Activated gamma-delta T cell (primary cell): ENCODE measurements around the gene OSTC.

Source experiments
- DNase-seq: peaks from one replicate; lab custom pipeline; 2025; lab: John Stamatoyannopoulos, UW
- total RNA-seq, 2 donors: gene quantifications; one replicate each; lab custom pipeline; 2026; lab: John Stamatoyannopoulos, UW

The OSTC gene
- total RNA-seq: 45.5 to 49.8 reads per million in 2 donors

DNA sequence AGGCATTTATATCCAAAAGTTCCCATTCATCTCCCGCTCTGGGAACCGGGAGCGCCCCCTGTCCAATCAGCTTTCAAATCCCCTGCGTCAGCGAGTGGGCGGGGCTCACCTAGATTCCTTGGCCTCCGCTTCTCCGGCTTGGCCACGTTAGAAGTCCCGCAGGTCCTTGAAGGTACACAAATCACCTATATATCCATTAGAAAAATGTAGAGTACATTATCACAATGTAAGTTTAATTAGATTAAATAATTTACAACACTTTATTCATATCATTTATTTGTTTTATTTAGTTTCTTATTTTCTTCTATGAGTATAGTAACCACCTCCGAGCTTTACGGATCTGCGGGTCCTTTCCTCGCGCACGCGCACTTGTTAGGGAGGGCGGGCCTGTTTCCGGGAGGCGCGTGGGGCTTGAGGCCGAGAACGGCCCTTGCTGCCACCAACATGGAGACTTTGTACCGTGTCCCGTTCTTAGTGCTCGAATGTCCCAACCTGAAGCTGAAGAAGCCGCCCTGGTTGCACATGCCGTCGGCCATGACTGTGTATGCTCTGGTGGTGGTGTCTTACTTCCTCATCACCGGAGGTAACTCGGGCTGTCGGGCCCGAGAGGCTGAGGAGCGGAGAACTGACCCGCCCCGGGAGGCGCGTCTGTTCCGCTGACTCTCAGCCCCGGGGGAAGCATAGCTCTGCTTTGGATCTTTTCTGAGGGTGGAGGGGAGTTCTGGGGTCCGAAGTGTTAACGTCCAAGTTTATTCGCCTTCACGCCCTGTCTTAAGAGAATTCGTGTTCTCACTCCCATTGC lies at the start of gene OSTC:
Gene OSTC, plus strand, starts transcription at position 388 of the 802 bp plus-strand sequence. Its CDS starts 57 bp downstream, at position 445.
- DNase-seq: peak; percentile 78

DNA sequence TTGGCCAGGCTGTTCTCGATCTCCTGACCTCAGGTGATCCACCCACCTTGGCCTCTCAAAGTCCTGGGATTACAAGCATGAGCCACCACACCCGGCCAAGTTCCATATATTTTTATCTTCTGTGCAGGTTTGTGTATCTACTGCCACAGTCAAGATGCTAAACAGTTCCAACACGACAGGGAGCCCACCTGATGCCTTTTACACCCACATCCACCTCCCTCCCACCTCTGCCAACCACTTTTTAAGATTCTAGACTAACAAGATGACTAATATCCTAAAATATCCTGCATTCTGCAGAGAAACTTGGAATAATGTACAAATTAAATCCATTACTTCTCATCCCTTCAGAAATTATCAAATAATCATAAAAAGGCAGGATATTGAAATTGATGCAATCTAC lies 49.3 kb upstream of the OSTC start:
- no peak for DNase-seq

DNA sequence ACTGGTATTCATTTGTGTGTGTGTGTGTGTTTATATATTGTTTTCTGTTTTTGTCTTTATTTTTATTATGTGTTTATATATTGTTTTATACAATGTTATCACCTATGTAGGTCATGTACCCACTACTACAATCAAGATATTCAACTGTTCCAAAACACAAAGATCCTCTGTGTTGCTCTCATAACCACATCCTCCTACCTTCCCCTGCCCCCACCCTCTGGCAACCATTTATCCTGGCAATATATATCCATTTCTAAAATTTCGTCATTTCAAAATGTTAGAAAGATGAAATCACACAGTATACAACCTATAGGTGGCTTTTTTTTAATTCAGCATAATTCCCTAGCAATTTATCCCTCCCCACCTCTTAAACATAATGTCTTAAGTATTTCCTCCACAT lies 48.9 kb upstream of the OSTC start:
- no peak for DNase-seq

DNA sequence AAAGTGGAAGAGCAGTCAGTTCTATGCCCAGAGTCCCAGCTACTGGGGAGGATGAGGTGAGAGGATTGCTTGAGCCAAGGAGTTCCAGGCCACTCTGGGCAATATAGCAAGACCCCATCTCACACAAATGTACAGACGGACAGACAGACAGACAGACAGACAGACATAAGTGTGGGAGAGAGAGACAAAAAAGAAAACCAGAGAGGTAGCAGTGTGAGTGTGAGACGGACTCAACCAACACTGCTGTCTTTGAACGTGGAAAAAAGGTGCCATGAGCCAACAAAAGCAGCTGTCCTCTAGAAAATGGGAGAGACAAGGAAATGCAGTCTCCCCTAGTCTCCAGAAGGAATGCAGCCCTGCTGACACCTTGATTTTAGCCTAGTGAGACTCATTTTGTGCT lies 48.2 kb upstream of the OSTC start:
- no peak for DNase-seq

DNA sequence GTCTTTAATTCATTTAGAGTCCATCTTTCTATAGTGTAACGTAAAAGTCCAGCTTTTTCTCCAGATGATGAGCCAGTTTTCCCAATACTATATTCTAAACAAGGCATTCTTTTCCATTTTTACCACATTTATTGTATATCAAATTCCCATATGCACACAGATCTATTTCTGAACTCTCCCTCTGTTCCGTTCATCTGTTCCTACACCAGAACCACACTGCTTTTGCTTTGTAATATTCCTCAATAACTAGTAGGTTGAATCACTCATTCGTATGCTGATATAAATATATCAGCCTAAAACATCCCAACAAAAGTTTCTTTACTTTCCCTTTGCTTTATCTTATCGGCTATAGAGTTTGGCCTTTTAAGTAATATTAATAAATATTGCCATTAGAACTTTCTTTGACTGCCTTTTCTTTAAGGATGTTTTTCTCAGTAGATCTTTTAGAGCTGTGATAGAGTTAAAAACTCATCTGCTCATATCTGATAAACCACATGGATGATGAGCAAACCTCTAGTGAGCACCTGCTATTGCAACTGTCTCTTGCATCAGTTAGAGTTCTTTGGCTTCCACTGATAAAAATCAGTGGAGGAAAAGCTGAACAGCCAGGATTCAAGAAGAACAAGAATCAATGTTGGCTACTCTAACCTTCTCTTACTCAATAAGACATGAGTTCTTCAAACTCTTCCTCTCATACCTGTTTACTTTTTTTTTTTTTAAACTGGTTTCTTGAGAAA lies 43.2 kb upstream of the OSTC start:
- no peak for DNase-seq

DNA sequence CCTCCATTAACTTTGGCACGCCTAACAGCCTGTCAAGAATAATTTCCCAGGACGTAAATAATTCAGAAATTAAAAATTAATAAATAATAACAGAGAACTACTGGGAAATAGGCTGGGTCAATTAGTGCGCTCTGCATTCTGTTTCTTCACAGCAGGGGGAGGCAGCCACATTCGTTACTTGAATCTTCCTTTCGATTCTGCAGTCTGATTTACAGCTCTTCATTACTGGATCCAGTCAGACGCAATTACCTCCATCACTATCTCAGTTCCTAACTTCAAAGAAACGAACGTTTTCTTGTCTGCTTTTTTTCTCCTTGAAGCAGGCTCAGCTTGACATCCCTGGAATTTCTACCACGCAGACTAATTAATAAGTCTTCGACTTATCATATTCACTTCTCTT lies 39.0 kb upstream of the OSTC start:
- no peak for DNase-seq

DNA sequence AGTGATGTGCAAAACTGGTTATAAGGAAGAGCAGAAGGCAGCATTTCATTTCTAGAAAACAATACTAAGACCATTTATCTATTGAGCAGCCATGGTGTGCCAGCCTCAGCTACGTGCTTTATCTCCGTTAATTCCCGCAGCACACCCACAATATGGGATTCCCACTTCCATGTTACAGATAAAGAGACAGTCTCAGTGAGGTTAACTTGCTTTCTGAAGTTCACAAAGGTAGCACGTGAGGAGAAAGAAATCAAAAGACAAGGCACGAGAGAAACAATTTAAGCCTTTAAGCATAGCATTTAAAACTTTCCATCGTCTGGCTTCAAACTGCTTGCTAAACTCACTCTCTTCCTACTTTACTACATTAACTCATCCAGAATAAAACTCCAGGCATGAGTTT lies 38.0 kb upstream of the OSTC start:
- no peak for DNase-seq

DNA sequence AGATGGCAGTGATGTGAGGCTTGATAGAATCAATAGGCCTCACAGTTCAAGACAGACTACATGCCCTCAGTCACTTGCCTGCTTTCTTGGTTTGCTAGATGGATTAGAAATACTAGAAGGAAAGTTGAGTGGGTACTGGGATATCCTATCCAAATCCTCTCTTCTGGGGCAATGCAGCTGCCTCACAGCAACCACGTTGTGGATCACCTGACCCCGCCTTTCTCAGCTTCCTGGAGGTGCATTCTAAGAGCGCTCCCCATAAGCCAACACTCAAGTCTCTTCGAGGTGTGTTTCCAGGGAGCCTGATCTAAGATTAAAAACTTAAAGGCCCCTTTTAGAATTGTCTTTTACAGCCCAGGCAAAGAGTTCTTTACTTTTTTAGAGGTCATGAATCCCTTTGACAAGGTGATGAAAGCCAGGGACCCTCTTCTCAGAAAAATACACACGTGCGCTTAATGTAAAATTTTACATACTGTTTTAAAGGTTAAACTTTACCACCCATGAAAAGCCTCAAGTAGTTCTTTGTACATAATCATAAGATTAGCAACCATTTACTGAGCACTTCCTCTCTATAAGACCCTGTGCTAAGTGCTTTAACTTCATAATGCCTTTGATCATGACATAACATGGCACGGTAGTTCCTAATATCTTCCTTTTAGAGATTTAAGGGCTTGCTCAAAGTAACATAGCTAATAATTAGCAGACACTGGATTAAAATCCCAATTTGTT lies 30.9 kb upstream of the OSTC start:
- no peak for DNase-seq

DNA sequence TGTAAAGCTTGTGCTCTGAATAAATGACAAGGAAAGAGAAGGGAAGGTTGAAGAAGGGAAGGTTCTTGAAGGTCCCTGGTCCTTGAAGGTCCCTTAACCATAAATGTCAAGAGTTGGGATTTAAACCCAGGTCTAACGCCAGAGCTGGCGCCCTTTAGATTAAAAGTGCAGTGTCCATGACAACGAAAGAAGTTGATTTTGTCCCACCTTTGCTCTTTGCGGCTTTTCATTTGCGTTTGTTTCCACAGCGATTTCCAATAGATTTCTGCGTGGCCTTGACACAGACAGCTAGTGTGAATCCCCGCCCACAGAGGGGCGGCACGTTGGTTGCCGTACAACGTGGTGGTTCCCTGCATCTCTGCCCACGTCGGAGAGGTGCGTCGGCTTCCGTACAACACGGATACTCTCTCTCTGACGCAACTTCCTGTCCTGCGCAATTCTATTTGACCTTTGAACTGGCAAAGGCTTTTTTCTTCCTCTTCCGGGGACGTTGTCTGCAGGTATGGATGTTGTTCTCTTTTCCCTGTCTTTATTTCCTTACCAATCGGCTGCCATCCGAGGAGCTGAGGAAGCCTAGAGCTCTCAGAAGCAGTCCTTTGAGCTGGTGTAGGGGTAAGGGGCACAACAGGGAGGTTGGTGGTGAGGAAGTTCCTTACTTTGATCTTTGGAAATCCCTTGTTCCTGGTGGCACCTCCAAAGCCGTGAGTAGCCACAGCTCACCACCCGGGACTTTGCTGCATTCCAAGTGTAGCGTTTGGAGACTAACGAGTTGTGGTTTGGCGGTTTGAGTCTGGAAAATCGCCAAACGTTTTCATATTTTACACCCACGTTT lies 30.1 kb upstream of the OSTC start, which contains the start of gene RPL34:
Gene RPL34, plus strand, starts transcription at position 476 of the 832 bp plus-strand sequence. CDS start 1,384 bp downstream, outside the sequence.
- DNase-seq: peak; percentile 73

DNA sequence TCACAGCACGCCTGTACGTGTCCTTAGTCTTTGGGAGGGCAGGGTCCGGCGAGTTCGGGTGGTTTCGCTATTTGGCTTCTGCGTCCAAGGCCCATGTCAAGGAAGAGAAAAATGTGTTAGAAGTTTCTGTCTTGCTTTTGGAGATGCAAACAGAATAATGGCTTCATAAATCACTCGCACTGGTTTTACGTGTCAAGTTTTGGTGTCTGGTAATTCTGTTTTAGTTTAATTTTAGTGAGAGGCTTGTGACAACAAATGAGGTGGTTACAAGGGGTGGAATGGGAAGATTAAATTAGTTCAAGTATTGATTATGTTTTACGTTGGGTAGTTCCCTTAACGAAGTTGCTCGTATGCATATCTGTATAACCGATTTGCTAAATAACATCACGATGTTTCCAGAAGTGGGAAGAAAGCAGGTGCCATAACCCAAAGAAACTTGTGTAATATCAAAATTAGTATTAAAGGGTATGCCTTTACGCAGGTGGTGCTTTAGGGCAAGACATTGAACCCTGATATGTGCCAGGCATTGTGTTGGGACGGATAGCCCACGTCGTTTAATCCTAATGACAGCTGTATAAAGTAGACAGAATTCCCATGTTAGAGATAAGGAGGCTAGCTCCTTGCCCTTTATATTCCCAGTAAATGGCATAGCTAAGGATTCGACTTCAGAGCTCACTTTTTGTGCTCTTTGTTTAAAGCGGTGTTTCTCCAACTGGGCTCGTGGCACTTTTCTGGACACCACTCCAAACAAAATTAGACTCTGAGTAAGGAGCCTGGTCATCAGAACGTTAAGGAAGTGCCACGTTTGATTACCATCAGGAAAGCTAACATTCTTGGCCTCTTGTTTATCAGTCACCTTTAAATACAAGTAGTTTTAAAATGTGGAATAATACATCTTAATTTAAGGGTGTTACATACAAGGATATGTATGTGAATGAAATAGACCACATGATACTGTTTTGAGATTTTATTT lies 29.2 kb upstream of the OSTC start:
- DNase-seq: no peak

DNA sequence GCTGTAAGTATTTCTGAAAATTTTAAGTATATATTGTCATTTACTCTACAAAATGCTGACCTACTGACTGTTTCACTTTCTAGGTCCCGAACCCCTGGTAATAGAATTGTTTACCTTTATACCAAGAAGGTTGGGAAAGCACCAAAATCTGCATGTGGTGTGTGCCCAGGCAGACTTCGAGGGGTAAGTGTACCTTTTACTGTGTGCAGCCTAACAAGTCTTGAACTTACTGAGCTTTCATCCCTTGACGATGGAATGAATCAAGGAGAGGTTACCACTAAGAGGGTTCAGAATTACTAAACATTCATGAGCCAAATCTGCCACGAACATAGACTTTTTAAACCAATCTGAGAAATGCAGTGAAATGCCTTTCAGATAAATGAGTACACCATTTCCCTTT lies 28.4 kb upstream of the OSTC start:
- DNase-seq: no peak

DNA sequence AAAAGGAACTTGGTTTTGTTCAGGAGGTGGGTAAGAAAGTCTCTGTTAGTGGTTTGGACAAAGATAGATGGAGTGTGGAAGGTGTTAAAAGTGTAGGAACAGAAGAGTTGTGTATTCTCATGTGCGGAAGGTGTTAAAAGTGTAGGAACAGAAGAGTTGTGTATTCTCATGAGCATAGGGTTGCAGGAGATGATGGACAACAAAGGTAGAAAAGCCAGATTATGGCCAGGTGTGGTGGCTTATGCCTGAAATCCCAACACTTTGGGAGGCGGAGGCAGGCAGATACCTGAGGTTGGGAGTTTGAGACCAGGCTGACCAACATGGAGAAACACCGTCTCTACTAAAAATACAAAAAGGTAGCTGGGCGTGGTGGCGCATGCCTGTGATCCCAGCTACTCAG lies 27.6 kb upstream of the OSTC start:
- no peak for DNase-seq

DNA sequence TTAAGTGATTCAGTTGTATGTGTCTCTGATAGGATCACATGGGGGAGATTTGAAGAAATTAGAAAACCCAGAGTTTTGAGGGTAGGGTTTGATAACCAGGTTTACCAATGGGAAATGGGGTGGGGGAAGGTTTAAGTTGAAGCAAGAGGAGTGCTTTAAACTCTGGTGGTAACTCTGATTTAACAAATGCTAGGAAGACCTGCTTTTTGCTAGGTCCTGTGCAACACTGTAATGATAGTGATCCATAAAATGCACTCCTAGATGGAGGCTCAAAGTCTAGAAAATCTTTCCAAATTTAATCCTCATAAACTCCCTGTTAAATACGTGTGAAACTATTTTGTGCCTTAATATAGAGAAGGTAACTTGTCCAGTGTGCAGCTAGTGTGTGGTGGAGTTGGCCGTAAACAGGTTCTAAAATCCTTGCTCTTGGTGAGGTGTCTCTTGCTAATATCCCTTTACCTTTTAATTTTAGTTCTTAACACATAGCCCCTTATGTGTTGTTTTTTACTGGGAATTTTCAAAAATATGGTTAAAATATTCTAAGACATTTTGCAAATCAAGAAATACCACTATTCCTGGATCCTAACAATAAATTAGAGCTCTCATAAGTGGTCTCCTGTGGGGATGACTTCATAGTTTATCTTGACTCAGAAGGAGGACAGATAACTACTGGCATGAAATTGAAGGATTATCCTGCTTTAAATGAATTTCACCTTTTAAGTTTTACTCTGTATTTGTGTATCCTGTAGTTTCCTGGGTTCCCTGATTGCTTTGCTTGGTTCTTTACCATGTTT lies 25.9 kb upstream of the OSTC start:
- no peak for DNase-seq

DNA sequence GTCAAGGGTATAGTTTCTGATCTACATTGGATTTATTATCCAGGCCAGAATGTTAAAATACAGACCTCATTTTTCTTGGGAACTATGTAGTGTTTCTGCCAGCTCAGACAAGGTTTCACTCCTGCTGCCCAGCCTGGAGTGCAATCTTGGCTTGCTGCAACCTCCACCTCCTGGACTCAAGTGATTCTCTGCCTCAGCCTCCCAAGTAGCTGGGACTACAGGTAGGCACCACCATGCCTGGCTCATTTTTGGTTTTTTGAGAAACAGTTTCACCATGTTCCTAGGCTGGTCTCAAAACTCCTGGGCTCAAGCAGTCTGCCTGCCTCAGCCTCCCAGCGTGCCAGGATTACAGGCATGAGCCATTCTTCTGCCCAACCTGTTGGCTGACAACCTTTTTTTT lies 24.3 kb upstream of the OSTC start:
- DNase-seq: no peak

DNA sequence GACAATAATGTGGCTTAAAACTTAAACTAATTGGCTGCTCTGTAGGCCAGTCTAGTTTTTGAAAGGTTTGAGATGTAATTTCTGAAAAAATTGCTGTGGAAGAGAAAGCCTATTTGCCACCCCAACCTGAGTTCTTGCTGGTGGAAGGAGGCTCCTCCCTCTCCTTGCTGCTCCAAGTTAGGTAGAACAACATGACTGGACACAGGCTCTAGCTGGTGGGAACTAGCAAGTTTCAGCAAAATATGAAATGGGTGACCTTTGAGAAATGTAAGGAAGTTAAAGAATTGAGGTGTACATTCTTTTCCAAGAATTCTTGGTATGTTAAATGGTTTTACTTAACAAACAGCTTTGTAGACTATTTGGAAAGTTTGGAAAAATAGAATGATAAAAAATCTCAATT lies 22.0 kb upstream of the OSTC start:
- no peak for DNase-seq

DNA sequence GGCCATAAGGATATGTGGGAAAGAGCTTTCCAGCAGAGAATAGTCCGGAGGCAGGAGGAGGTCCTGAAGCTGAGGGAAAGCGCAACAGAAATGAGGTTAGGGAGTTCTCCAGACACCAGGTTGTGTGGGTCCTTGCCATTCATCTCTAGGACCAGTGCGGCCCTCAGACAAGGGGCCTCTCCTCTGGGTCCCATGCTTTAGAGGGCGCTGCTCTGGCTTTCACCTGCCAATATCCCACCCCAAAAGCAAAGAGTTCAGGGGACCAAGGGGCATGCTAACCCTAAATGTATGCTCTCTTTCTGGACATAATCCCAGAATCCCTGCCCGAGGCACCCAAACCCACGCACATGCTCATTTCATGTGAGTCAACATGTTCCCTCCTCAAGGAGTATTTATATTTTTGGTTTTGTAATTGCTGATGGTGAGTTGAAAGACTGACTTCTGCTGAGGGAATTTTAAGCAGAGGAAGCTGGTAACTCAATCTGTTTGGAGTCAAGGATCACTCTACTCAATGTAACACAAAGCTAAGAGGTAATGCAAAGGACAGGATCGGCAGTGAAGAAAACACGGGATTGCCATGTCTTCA lies 15.2 kb upstream of the OSTC start:
- DNase-seq: no peak

DNA sequence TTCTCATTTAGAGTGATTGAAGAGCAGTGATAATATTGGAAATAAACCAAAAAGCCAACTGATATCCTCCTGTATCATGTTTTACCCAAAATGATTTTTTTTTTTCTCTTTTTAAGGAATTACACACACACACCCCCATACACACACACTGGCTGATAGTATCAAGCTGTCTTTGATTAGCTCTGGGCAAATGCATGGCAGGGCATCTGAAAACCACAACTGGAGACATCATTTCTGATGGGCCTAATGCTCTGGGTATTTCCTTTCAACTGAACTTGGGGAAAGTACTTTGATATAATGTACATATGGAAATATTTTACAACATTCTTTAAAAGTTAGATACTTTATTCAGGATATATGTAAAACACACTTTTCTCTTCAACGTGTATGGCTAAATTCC lies 14.2 kb upstream of the OSTC start:
- DNase-seq: no peak

DNA sequence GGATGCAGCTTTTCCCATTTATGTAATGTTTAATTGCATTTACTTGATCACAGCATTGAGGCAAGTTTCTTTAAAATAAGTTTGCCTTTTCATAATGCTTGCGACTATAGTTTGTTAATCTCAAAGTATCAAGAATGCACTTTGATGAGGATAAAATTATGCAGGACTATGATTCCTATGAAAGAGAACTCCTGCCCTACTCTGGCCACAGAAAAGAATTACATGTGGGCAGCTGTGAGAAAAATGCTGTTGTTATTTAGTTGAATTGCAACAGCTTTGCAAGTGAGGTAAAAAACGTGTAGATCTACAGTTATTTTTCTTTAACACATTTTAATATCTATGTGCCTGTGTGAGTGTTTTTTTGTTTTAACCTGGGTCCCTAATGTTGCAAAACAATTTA lies 12.5 kb upstream of the OSTC start:
- no peak for DNase-seq

DNA sequence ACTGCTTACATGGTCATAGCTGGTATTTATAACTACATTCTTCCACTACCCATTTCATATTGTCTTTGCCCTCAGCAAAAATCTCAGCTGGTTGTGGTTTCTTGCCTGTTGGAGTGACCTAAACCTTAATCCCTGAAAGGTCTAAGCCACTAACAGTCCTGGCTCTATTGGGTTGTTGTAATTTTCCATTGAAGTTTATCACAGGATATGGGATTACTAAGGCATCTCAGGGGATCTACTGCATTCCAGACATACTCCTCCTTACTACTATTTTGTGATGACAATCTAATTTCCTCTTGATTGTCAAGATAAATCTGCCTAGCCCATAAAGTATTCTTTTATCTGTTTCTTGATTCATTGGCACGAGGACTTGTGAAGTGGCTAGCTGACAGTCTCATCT lies 6.2 kb upstream of the OSTC start:
- DNase-seq: no peak
